ENCODE results near the gene ENOX1. TPM values are rescaled to one million over a fixed set of nuclear protein-coding genes. Genes with fewer than 3 reads are reported as not detected.

ENOX1 gene
- polyA plus RNA-seq, 3 donors, result 0.04 TPM; not detected in 2

GRCh38 chr13:43472980-43473379 lies 313.8 kb downstream of the ENOX1 start:
- intact Hi-C loops (cut with micrococcal nuclease), result no loop called here
- H4K20me1 ChIP-seq (ENCODE audit: insufficient read depth, low read length), result no peaks in the 10 kb centered on the region
- H3K36me3 Mint-ChIP-seq, result no peaks in the 10 kb centered on the region
- no peak overlapping the region for H3K27ac ChIP-seq (ENCODE audit: low read depth in 1 of 2, low read length in 2 of 2)
- H3K9ac ChIP-seq (ENCODE audit: insufficient read depth, low read length, poor library complexity, severe bottlenecking), result no peak overlapping the region
- no peak for DNase-seq
- no CpG with 5 or more reads among the region's 1 CpG for WGBS (ENCODE audit: insufficient coverage)
- H3K27ac Mint-ChIP-seq, result no peak overlapping the region
- H2AFZ ChIP-seq (ENCODE audit: insufficient read depth, low read depth, low read length, poor library complexity, severe bottlenecking), result no peak overlapping the region
- no peaks in the 10 kb centered on the region for H3K27me3 ChIP-seq (ENCODE audit: control insufficient read depth in 2 of 2, insufficient read depth in 2 of 2, low read length in 2 of 2)
- H3K4me3 Mint-ChIP-seq, result no peak overlapping the region
- no peaks in the 10 kb centered on the region for H3K79me2 ChIP-seq (ENCODE audit: insufficient read depth, low read length)
- TF ChIP-seq, protein P1, sequence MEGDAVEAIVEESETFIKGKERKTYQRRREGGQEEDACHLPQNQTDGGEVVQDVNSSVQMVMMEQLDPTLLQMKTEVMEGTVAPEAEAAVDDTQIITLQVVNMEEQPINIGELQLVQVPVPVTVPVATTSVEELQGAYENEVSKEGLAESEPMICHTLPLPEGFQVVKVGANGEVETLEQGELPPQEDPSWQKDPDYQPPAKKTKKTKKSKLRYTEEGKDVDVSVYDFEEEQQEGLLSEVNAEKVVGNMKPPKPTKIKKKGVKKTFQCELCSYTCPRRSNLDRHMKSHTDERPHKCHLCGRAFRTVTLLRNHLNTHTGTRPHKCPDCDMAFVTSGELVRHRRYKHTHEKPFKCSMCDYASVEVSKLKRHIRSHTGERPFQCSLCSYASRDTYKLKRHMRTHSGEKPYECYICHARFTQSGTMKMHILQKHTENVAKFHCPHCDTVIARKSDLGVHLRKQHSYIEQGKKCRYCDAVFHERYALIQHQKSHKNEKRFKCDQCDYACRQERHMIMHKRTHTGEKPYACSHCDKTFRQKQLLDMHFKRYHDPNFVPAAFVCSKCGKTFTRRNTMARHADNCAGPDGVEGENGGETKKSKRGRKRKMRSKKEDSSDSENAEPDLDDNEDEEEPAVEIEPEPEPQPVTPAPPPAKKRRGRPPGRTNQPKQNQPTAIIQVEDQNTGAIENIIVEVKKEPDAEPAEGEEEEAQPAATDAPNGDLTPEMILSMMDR (IDR thresholded peaks at IDR 0.05), result no peak
- peaks cover 0 to under 1% (median 0%) of the 10 kb centered on the region in 7 donors for H3K9me3 Mint-ChIP-seq
- peaks cover 11% of the 10 kb centered on the region for H3K4me1 Mint-ChIP-seq
- no peaks in the 10 kb centered on the region for H3K36me3 ChIP-seq (replicated peaks in 1 of 2; ENCODE audit: control insufficient read depth in 1 of 2, insufficient read depth in 2 of 2, low read length in 2 of 2)
- no peak overlapping the region for H3K4me3 ChIP-seq (replicated peaks in 1 of 3; ENCODE audit: low read depth in 2 of 3, low read length in 3 of 3)
- H3K4me2 ChIP-seq (replicated peaks; ENCODE audit: extremely low read depth, low read length, poor library complexity, severe bottlenecking), result no peak overlapping the region
- H3K4me1 ChIP-seq (ENCODE audit: control insufficient read depth in 1 of 2, insufficient read depth in 2 of 2, low read length in 2 of 2), result no peaks in the 10 kb centered on the region
- peaks cover 0 to 1% (median 0%) of the 10 kb centered on the region in 3 donors for H3K27me3 Mint-ChIP-seq (ENCODE audit: low read depth in 3 of 3)
- no peaks in the 10 kb centered on the region for H3K9me3 ChIP-seq (replicated peaks in 1 of 2; ENCODE audit: control insufficient read depth in 1 of 2, insufficient read depth in 1 of 2, low read length in 2 of 2)

- Mint-ChIP-seq H3K9me3 (peaks cover 0 to 2% (median 0%) of the 10 kb centered on the region in 7 donors), H3K4me1 (peaks cover 11% of the 10 kb centered on the region), H3K27me3 (ENCODE audit: low read depth in 3 of 3) (peaks cover 0 to 1% (median 0%) of the 10 kb centered on the region in 3 donors), H3K36me3 (no peaks in the 10 kb centered on the region), H3K4me3 (no peak overlapping the region), H3K27ac (no peak overlapping the region)
- Histone ChIP-seq H3K36me3 (replicated peaks in 1 of 2; ENCODE audit: control insufficient read depth in 1 of 2, insufficient read depth in 2 of 2, low read length in 2 of 2) (no peaks in the 10 kb centered on the region), H3K9me3 (replicated peaks in 1 of 2; ENCODE audit: control insufficient read depth in 1 of 2, insufficient read depth in 1 of 2, low read length in 2 of 2) (no peaks in the 10 kb centered on the region), H3K27me3 (ENCODE audit: control insufficient read depth in 2 of 2, insufficient read depth in 2 of 2, low read length in 2 of 2) (no peaks in the 10 kb centered on the region), H3K79me2 (ENCODE audit: insufficient read depth, low read length) (no peaks in the 10 kb centered on the region), H3K4me1 (ENCODE audit: control insufficient read depth in 1 of 2, insufficient read depth in 2 of 2, low read length in 2 of 2) (no peaks in the 10 kb centered on the region), H3K9ac (ENCODE audit: insufficient read depth, low read length, poor library complexity, severe bottlenecking) (no peak overlapping the region), H3K4me3 (replicated peaks in 1 of 3; ENCODE audit: low read depth in 2 of 3, low read length in 3 of 3) (no peak overlapping the region), H2AFZ (ENCODE audit: insufficient read depth, low read depth, low read length, poor library complexity, severe bottlenecking) (no peak overlapping the region), H3K27ac (ENCODE audit: low read depth in 1 of 2, low read length in 2 of 2) (no peak overlapping the region), H3K4me2 (replicated peaks; ENCODE audit: extremely low read depth, low read length, poor library complexity, severe bottlenecking) (no peak overlapping the region), H4K20me1 (ENCODE audit: insufficient read depth, low read length) (no peaks in the 10 kb centered on the region)
- intact Hi-C loops (cut with micrococcal nuclease), result no loop called here
- WGBS (ENCODE audit: insufficient coverage), result no CpG with 5 or more reads among the region's 5 CpGs
- TF ChIP-seq, protein P1 (IDR thresholded peaks at IDR 0.05), result no peak
- no peak for DNase-seq
Measured at GRCh38 chr13:43472339-43472738, 314.4 kb downstream of the ENOX1 start.
